Fibroblast of peridontal ligament (primary cell): ENCODE measurements around the gene FAHD1.
"Not testable (repeated sequence)": the region's sequence is repeated elsewhere in the genome, so short reads cannot be mapped to it uniquely, and the experiment has no call there.

ENCODE experiments used
- DNase-seq: peaks from one replicate; pipeline ENCODE4 v3.0.0-alpha.2; 2010; ENCODE audit errors: extremely low read depth

The FAHD1 gene

DNA sequence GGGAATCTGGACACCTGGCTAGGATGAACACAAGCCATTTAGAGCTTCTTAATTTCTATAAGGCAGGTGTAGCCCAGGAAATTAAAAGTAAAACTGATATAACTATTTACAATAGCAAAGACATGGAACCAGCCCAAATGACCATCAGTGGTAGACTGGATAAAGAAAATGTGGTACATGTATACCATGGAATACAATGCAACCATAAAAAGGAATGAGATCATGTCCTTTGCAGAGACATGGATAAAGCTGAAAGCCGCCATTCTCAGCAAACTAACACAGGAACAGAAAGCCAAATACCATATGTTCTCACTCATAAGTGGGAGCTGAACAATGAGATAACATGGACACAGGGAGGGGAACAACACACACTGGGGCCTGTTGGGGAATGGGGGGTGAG lies 19.4 kb downstream of the FAHD1 start:
- no peak for DNase-seq

DNA sequence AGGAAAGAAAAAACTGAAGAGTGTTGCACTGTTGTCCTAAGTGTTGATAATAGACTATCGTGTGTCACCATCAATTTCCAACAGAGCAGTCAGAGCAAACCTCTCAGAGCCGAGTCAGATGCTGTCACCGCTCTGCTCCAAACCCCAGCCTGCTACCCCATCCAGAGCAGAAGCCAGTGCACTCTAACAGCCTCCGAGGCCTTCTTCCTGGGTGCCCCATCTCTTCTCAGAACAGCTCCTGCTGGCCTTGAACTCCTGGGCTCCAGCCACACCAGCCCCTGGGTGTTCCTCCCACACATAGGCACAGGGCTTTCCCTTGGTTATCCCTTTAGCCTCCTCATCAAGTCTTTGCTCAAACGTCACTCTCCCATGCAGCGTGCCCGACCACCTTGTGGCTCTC lies 24.0 kb downstream of the FAHD1 start:
- DNase-seq = no peak

DNA sequence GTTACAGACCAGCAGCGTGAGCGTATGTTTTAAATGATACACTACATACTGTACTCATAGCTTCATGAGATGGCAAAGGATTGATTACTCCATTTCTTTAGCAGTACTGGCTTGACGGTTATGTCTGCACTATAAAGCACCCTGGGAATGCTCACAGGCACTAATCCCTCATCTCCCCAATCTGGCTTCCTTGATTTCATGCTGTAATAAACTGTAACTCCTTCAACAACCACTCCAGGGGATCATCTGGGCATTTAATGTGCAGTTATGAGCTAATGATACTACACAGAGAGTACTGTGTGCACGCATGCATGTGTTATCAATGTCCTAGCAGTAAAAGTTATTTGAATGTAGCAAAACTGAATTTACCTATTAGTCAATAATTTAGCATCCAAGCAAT lies 24.8 kb downstream of the FAHD1 start:
- no peak for DNase-seq

DNA sequence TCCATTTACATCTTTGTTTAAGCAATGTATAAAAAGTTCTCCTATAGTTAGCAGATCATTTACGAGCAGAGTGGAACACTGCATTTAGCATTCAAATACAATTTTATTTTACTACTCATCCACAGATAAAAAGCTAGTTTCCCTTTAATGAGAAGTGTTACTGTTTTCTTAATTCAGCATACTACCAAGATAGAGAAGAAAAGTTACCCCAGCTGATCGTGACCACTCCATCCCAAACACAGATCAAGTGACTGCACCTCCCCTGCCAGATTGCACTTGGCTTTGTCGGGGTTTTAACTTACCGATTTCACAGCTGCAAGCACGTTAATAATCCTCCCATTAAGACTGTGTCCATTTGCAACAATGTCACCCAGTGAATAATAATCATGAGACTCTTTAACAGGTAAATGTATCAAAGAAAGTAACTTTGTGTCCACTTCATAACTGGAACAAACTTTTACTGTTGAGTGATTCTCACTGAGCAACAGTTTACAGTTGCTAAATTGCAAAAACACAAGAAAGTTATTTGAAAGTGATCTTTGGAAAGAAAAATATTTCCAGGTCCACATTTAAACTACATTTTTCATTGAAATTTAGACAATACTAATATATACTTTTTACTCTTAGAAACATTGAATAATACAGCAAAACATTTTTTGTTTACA lies 30.6 kb downstream of the FAHD1 start:
- no peak for DNase-seq

DNA sequence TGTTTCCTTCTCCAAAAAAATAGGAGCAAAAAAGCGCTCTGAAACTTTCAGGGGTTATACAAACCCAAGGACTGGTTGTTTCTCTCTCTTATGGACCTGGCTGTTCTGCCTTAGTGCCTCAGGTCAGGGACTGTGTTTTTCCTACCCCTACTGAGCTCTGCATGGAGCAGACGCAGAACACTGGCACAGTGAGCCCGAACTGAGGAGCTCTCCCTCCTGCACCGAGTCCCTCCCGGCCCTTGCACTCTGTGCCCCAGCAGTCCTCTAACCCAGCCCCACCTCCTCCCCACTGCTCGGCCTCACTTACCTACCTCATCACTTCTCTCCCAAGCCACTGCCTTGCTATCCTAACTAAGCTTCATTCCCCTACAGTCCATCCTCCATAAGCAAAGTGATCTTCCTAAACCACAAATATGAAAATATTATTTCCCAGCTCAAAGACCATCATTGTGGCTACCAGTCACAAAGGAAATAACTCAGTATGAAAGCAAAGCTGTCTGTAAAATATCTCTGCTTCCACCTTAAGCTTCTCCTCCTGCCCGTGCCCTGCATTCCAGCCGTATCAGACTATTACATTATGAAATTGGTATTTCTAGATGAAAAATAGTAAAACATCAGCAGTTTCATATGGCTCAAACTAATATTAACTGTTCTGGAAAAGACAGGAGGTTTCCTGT lies 31.3 kb downstream of the FAHD1 start:
- DNase-seq = no peak

DNA sequence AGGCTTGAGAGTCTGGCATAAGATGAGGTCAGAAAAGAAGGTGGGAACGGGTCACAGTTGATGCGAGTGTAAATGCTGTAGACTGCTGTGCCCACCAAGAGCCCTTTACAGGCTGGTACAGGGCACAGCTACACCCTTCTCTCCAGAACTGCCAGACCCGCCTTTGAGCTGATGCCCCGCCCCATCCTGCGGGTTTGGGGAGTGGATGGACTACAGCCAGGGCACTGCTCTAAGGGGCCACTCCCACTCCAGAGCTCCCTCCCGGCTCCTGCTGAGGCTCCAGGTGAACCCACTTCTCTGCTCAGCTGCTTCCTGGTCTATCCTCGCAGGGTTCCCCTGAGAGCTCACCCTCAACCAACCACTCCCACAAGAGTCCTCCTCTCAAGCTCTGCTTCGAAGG lies 32.6 kb downstream of the FAHD1 start:
- DNase-seq = no peak

DNA sequence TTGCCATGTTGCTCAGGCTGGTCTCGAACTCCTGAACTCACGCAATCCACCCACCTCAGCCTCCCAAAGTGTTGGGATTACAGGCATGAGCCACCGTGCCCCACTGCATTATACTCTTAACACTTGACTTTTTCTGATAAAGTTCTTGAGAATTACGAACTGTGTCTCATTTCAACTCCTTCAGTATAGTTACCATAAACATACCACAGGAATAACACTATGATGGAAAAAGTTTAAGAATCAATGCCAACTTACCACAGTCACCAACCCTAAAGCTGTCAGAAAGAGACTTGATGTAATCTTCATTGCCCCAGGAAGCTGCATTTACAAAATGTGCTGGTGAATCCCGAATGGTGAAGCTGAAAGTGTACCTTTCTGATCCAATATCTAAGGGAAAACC lies 34.7 kb downstream of the FAHD1 start:
- DNase-seq = no peak

DNA sequence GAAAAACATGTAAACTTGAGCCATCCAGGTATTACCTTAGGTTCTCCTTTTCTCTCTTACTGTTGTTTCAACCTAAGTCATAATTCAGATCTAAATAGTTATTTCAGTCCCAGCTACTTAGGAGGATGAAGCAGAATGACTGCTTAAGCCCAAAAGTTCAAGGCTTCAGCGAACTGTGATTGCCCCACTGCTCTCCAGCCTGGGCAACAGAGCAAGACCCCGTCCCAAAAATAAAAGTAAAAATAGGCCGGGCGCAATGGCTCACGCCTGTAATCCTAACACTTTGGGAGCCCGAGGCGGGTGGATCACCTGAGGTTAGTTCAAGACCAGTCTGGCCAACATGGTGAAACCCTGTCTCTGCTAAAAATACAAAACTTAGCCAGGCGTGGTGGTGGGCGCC lies 35.4 kb downstream of the FAHD1 start:
- DNase-seq = no peak

DNA sequence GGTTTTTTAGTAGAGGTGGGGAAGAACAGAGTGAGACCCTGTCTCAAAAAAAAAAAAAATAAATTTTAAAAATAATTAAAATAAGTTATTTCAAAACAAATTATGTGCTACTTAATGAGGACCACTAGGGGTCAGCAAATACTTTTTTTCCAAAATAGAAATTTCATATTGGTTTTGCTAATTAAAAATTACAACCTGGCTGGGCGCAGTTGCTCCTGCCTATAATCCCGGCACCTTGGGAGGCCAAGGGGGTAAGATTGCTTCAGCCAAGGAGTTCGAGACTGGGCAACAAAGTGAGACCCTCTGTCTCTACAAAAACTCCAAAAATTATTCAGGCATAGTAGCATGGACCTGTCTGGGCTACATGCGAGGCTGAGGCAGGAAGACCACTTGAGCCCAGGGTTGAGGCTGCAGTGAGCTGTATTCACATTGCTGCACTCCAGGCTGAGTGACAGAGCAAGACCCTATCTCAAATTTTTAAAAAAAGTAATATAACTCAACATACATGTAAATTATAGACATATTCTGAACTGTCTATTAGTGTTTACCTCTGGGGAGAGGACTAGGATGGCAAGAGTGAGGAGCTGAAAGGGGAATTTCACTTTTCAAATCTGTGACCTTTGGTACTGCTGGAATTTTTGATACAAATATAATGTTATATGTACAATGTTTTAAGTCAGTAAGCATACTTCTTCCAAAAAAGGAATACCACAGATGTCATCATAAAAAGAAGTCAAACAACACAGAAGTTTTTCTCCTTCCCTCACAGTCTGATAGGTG lies 36.9 kb downstream of the FAHD1 start:
- peak; percentile 70 for DNase-seq

DNA sequence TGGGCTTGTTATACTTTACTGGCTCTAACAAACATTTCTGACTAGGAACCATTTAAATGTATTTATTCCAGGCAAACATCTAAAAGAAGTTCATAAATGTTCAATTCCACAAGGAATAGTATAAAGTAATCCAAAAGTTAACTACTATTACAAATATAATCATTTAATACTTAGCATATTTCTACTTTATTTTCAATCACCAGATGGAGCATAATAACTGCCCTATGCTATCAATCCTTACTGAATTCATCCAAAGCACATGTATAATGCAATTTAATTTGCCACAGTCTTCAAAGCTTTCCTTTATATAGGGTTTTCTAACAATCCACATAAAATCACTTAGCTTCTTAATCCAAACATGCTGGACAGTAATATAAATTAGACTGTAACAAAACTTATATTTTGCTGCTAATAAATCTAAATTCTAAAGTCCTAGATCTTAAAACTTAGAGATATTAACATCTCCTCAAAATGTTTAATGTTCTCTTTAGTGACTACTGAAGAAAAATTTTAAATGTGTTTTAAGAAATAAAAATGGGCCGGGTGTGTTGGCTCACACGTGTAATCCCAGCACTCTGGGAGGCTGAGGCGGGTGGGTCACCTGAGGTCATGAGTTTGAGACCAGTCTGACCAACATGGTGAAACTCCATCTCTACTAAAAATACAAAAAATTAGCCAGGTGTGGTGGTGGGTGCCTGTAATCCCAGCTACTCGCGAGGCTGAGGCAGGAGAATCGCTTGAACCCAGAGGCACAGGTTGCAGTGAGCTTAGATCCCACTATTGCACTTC lies 39.1 kb downstream of the FAHD1 start:
- DNase-seq = no peak

DNA sequence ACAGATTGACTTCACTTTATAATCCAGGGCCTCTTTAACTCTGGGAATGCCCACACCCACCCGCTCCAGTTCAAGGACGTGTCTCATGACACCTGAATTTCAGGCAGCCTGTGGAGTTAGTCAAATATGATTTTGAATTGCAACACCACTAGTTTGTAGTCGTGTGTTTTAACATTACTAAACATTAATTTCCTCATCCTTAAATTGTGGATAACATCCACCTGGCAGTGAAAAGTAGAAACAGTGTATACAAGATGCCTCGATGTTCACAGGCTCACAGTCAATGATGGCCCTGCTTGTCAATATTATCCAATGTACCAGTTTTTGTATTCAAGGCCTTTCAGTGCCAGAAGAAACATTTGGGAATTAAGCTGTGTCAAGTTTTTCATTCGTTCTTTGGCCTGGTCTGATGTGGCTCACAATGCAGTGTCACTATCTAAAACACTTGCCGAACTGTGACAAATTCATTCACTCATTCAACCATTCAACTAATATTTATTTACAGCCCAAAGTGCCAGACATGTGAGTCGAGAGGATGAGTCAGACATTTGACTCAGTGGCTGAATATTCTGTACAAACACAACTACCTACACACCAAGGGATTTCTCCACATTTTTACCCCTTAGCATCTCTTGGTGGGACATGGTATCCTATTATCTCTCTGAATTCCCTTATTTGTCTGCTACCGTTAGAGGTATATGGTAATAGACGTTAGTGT lies 43.5 kb downstream of the FAHD1 start:
- DNase-seq = peak; percentile 7

DNA sequence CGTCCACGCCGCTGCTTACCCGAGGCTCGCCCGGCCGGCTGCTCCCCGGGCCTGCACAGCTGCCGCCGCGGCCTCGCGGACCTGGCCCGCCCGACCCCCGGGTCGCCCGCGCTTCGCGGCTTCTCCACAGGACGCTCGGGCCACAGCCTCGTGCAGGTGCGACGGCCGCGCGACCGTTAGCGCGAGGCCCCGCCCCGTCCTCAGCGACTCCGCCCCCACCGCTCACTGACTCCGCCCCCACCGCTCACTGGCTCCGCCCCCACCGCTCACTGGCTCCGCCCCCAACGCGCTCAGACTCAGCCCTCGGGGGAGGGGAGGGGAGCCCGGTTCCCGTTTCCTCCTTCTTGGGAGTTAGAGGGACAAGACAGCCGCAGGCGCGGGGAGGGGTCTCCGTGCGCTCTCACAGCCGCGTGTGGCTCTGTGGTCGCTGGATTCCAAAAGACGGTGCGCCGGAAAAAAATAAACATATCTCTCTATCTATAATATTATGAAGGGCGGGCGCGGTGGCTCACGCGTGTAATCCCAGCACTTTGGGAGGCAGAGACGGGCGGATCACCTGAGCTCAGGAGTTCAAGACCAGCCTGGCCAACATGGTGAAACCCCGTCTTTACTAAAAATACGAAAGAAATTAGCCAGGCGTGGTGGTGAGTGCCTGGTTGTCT lies 45.1 kb downstream of the FAHD1 start, which contains the start of gene MEIOB:
MEIOB (minus strand) TSS at position 191 of the 662 bp plus-strand sequence. CDS start 3,989 bp downstream, outside the sequence.
- no peak for DNase-seq

DNA sequence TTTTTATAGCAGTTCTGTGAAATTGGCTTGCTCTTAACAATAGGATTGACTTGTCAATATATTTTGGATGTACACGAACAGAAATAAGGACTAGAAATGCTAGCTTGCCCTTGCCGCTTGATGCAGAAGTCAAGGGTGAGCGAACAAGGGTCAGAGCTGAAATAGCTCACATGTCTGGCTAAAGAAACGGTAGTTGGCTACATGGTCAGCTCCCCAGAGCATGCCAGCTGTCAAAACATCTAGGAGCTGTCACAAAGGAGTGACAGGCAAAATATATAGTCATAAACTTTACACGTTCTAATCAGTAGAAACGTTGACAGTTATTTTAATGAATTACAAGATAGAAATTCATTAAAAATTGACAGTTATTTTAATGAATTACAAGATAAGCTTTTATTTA lies 47.8 kb downstream of the FAHD1 start:
- DNase-seq = no peak

DNA sequence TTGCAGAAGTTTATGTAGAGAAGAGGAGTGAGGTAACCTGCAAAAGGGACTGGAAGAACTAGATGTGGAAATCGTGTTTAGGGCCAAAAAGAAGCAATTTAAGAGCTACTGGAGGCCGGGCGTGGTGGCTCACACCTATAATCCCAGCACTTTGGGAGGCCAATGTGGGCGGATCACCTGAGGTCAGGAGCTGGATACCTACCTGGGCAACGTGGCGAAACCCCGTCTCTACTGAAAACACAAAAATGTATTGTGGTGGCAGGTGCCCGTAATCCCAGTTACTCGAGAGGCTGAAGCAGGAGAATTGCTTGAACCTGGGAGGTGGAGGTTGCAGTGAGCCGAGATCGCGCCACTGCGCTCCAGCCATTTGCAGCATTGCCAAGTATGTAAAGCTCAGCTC lies 49.1 kb downstream of the FAHD1 start:
- DNase-seq = not testable (repeated sequence)

DNA sequence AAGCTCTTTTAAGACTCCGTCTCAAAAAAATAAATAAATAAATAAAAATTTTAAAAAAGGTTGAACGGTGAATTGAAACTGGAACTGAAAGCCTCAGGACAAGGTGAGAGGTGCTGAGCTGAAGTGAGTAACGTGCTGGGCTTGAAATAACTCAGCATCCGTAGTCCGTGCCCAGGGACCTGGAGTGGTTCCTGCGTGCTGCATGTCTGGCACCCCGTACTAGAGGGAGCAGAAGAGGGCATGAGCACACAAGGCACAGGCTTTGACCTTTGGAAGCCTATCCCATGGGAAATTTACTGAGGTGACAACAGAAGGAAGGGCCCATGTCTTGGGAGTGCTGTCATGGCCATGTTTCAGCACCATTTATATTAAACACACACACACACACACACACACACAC lies 49.5 kb downstream of the FAHD1 start:
- no peak for DNase-seq

DNA sequence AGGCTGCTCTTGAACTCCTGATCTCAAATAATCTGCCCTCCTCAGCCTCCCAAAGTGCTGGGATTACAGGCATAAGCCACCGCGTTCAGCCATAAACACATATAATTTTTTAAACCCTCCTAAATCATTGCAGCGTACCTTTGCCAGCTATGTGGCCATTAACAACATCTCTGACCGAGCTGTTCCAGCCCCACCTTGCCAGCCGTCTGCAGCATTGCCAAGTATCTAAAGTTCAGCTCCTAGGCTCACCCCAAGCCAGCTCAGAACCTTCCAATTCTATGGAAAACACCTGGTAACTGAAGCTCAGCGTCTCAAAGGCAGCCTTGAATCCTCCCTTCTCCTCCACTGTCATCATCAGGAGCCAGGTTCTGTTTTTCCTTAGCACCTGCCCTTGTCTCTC lies 50.1 kb downstream of the FAHD1 start:
- DNase-seq = no peak

DNA sequence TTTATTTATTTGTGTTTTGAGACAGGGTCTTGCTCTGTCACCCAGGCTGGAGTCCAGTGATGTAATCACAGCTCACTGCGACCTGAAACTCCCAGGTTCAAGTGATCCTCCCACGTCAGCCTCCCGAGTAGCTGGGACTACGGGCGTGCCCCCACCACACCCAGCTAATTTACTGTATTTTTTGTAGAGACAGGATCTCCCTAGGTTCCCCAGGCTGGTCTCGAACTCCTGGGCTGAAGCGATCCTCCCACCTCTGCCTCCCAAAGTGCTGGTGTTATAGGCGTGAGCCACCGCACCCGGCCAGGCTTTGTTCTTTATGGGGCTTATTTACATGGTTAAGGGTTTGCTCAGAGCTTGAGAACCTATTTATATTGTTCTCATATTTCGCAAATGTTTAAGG lies 50.8 kb downstream of the FAHD1 start:
- no peak for DNase-seq

DNA sequence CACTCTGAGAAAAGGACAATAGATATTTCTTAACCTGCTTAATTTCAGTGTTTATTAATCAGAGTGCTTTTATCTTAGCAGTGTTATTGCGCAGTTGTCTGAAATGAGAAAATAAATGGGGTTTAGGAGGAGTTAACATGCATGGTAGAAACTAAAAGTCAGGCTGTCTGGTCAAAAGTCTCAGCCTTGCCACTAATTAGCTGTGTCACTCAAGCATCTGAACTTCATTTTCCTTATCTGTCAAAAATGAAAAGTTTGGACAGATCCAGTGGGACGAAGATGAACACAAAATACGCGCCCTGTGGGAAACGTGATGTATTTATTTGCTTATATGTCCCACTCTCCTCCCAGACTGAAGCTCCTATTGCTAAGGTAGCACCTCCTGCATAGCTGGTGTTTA lies 51.2 kb downstream of the FAHD1 start:
- no peak for DNase-seq
